Fibroblast of peridontal ligament (primary cell): ENCODE results near the gene ALX4.

Experiments used
- DNase-seq: peaks from one replicate; pipeline ENCODE4 v3.0.0-alpha.2; 2010; ENCODE audit errors: extremely low read depth

The ALX4 gene

GRCh38 chr11:44335052-44335760, 25.3 kb upstream of the ALX4 start:
- DNase-seq = no peak

DNA sequence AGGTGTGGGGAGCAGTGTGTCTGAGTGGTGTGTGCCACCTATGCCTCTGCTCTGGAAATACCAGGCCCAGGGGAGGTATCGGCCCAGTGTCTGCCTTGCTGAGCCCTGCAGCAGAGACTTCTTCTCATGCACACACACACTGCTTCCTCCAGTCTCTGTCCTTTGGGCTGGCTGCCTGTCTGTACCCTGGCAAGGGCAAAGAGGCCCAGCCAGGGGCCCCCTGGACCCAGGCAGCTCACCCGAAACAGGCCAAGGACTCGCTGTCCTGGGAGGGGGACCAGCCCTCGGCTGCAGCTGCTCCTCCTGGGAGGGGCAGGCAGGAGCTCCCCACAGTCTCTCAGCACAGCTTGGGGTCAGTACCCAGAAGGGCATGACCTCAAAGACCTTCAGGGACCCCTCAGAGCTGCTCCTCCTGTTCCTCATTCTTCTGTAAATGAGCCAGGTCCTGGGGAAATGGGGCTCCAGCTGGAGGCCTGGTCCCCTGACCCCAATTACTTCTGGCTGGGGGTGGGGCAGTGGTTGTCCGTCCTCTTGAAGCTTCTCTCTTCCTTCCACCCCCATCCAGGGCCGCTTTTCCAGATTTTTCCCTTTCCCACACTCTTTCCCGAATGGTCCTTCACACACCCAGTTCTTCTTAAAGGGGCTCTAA, 24.5 kb upstream of the ALX4 start:
- DNase-seq = no peak

DNA sequence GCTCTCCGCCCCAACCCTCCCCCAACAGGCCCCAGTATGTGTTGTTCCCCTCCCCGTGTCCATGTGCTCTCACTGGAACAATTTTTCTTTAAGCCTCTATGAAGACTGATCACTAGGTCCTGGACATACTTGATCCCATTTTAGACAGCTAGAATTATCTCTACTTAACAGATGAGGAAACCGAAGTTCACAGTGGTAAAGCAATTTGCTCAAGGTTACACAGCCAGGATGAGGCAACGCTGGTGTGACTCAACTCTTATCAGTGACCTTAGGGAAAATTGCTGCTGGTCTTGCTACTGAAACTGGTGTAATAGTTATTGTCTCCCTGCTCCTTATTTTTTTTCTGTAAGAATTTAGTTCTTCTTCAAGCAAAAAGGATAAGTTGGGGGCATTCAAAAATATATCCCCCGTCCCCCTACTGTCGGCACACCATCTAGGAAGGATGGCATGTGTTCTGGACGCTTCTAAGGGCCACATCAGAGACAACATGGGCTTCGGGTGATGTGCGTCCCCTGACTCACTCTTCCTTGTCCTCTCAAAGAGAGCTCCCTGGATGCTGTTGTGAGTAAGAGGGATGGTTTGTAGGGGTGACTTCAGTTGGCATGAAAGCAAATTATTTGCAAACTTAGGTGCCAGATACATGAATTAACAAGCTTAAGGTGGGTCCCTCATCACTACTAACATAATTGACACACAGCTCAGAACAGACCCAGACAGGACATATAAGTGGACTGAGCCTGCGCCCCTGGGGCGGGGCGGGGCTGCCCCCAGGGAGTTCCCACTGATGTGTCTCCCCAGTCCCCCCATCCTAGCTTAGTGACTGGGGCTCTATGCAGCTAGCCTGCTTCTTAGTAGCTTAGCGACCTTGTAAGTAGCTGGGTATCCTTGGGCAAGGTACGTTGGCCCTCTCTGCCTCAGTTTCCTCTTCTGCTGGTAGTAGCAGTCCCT, 23.6 kb upstream of the ALX4 start:
- no peak for DNase-seq

DNA sequence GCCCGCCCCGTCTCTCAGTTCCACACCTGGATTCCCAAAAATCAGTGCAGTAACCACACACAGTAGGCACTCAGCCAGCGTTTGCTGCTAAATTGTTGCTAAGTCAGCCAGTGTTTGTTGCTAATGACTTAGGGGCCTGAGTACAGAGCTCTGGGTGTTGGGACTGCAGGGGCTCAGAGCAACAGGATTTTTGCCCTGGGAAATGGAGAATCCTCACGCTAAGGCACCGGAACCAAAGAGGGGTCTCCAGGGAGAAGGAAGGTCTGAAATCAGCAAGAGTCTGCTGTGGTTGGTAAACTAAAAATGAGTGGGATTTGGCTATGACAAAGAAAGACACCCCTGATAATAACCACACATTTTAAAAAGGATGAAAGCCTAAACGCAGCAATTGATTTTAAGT, 22.7 kb upstream of the ALX4 start:
- no peak for DNase-seq

DNA sequence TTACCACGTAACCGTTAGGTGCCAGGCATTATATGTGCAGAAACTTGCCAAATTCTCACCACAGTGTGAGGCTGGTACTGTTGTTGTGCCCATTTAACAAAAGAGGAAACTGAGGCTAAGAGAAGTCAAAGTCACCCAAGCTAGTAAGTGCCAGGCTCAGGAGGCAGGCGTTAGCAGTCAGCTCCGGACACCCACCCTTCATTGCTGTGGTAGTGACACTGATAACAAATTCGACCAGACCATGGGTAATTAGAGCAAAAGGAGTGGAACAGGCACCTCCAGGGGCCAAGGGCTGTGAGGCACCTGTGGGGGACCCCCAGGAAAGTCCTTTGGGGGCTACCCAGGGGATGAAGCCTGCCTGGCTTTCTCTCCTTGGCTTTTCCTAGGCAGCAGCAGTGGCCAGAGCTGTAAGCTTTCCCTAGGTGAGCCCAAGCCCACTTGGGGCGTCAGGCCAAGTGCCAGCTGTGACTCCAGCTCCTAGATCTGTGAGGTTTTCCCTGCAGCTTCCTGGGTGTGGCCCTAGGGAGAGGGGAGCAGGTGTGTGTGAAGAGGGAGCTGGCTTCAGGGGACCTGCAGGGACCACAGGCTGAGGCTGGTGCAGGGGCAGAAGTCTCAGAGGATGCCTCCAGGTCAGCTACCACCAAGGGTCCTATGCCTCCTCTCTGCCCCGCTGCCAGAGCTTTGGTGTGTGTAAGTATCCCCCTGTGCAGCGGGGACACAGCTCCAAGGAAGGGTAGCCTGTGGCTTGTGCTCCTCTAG, 19.7 kb upstream of the ALX4 start:
- DNase-seq = no peak

- no peak for DNase-seq
These were observed 18.3 kb upstream of the ALX4 start for GRCh38 chr11:44328138-44328660.

GRCh38 chr11:44327730-44328129, 17.8 kb upstream of the ALX4 start:
- no peak for DNase-seq

- no peak for DNase-seq
These were observed 16.9 kb upstream of the ALX4 start for GRCh38 chr11:44326615-44327475.

- no peak for DNase-seq
These were observed 15.8 kb upstream of the ALX4 start for GRCh38 chr11:44325698-44326097.

- no peak for DNase-seq
These were observed 15.0 kb upstream of the ALX4 start for GRCh38 chr11:44324749-44325525.

GRCh38 chr11:44324222-44324621, 14.3 kb upstream of the ALX4 start:
- DNase-seq = no peak

GRCh38 chr11:44322243-44322642, 12.3 kb upstream of the ALX4 start:
- no peak for DNase-seq

GRCh38 chr11:44321059-44321458, 11.1 kb upstream of the ALX4 start:
- DNase-seq = no peak

- DNase-seq = no peak
These were observed 10.5 kb upstream of the ALX4 start for GRCh38 chr11:44320289-44320973.

DNA sequence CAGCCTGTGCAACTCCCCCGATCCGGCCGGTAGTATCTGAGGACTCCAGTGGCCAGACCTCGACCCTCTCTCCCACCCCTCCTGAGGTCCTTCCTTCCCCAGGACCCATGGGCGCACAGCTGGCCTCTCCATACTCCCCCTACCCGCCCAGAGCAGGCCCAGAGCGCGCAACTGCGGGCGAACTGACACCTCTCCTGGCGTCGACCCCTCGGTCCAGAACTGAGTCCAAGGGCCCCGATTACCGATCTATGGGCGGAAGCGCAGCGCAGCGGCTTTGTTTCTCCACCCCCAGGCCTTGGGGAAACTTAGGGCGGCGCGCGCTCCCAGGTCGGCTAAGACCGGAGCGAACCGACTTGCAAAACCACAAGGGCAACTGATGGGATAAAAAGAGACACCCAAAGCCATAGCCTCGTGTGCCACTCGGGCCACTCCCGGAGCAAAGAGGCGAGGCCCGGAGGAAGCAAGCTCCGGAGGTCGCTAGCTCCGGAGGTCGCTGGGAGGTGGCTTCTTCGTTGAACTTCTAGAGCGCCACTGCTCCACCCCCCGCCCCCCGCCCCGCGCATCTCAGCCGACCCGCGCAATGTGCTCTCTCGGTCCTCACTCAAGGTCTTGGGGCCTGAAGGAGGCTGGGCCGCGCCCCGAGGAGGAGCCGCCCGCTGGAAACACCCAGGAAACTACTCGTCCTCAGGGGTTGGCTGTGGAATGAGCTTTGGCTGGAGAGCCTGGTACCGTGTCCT, 9.8 kb upstream of the ALX4 start:
- DNase-seq = no peak

DNA sequence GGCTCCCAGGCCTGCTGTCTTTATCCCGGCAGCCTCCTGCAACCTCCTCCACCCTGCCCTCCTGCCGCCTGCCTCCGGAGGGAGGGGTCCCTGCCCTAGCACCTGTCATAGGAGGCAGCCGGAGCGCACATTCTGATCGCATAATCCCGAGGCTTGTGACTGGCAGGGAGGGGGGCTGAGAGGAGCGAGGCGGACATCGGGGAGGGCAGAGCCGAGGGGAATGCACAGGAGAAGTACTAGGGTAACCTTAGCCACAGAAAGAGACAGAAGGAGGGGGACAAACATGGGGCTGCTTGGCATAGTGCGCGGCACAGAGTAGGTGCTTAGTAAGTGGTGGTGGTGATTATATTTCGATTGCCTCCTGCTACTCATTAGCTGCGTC, 9.2 kb upstream of the ALX4 start:
- DNase-seq = no peak

GRCh38 chr11:44318369-44318768, 8.4 kb upstream of the ALX4 start:
- no peak for DNase-seq

DNA sequence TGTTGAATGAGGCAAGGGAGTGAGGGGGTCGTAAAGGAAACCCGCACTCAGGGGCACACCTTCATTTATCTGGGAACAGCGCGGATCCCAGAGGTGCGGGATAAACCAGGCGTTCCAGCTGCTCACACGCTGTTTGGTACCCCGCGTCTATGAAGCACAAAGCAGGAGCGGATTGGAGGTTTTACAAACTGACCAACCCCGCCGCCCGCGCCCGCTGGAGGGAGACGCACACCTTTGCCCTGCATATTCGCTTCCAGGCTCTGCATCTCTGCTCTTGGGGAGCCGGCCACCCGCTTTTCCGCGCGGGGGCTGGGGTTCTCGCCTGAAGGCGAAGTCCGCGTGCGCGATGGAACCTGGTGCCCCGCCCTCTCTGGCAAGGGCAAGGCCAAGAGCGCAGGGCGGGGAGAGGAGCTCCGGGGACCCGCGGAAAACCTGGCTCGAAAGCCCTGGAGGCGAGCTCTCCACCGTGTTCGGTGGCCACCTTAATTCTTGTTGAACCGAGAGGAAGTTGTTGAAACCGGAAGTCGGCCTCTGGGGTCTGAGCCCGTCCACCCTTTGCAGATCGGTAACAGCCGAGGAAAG, 6.8 kb upstream of the ALX4 start:
- DNase-seq = no peak
